K562 (cell line): Measurements from ENCODE around the gene FAAH. TPM values are rescaled to one million over a fixed set of nuclear protein-coding genes. Genes with fewer than 3 reads are reported as not detected.

ENCODE experiments used
- ARID1B ChIP-seq: fragments of 450-650 bp; IDR thresholded peaks from 2 replicates; pipeline ENCODE4 v1.6.1; 2016; ENCODE audit warnings: antibody characterized with exemption, mild to moderate bottlenecking, inconsistent platforms
- ARID2 ChIP-seq: fragments of 450-650 bp; IDR thresholded peaks from 2 replicates; pipeline ENCODE4 v1.6.1; 2017; ENCODE audit warnings: antibody characterized with exemption, mild to moderate bottlenecking
- ARNT ChIP-seq, 2 experiments: fragments of 450-650 bp; IDR thresholded peaks; 2 replicates each; pipeline ENCODE4 v1.6.1; 2016; ENCODE audit warnings: mild to moderate bottlenecking in 1 of 2
- BCOR ChIP-seq: fragments of 450-650 bp; IDR thresholded peaks from 2 replicates; pipeline ENCODE4 v1.6.1; 2016
- CBX3 ChIP-seq, 2 experiments: IDR thresholded peaks; 1 replicate in 1 of 2; 2 replicates in 1 of 2; pipeline ENCODE4 v1.6.1; 2012; ENCODE audit warnings: inconsistent platforms in 2 of 2, low read length in 2 of 2, borderline replicate concordance in 1 of 2, control low read depth in 1 of 2
- ETV6 ChIP-seq, 3 experiments: fragments of 150-350 bp in 1 of 3; sonication (generic) in 1 of 3; formaldehyde crosslinking in 1 of 3; IDR thresholded peaks; 2 replicates each; pipeline versions ENCODE4 v1.6.1 to v1.8.0; 2014 to 2022; ENCODE audit warnings: borderline replicate concordance in 2 of 3, low read depth in 2 of 3, antibody characterized with exemption in 1 of 3, low read length in 1 of 3, mild to moderate bottlenecking in 1 of 3, missing genetic modification reagents in 1 of 3
- FOXM1 ChIP-seq, 2 experiments: fragments of 450-650 bp in 1 of 2; sonication (generic) in 1 of 2; formaldehyde crosslinking in 1 of 2; IDR thresholded peaks; 2 replicates each; pipeline versions ENCODE4 v1.6.1 to v1.9.0; 2017 to 2022; ENCODE audit warnings: low read depth in 2 of 2, mild to moderate bottlenecking in 2 of 2, missing genetic modification reagents in 1 of 2, moderate library complexity in 1 of 2
- GABPB1 ChIP-seq: sonication (generic); formaldehyde crosslinking; IDR thresholded peaks from 2 replicates; pipeline ENCODE4 v1.8.0; 2022; ENCODE audit warnings: mild to moderate bottlenecking, missing genetic modification reagents
- KLF6 ChIP-seq: fragments of 250-450 bp; sonication (Bioruptor Pico); IDR thresholded peaks from 2 replicates; pipeline ENCODE4 v1.4.0; 2020; ENCODE audit warnings: mild to moderate bottlenecking, moderate library complexity, borderline replicate concordance
- RCOR1 ChIP-seq, 2 experiments: IDR thresholded peaks; 2 replicates each; pipeline ENCODE4 v1.6.1; 2012; ENCODE audit warnings: low read depth in 2 of 2, low read length in 2 of 2, borderline replicate concordance in 1 of 2, improper control_type of control experiment in 1 of 2
- TGIF2 ChIP-seq: sonication (generic); formaldehyde crosslinking; IDR thresholded peaks from 2 replicates; pipeline ENCODE4 v1.8.1; 2022; ENCODE audit warnings: mild to moderate bottlenecking, missing genetic modification reagents, moderate library complexity
- ZBTB7A ChIP-seq: IDR thresholded peaks from 2 replicates; pipeline ENCODE4 v1.6.1; 2011; ENCODE audit warnings: low read depth, mild to moderate bottlenecking, low read length, moderate library complexity, borderline replicate concordance; ENCODE audit not compliant: control insufficient read depth
- ZNF79 ChIP-seq: fragments of 250-450 bp; sonication (Bioruptor Pico); IDR thresholded peaks from 2 replicates; pipeline ENCODE4 v1.4.0; 2020; ENCODE audit warnings: low read depth, mild to moderate bottlenecking, moderate library complexity
- ZZZ3 ChIP-seq: fragments of 450-650 bp; IDR thresholded peaks from 2 replicates; pipeline ENCODE4 v1.6.1; 2016; ENCODE audit warnings: antibody characterized with exemption, mild to moderate bottlenecking, moderate library complexity
- polyA plus RNA-seq, 8 experiments: library from polyadenylated mRNA; depleted of rRNA in 4 of 8; stranded (reverse) in 5 of 8; unstranded in 3 of 8; fragments of >200 nt; fragmentation: Nextera tagmentation in 2 of 8; fragmentation: Illumina TruSeq in 1 of 8; extraction: Ambion mirVana in 2 of 8; extraction: Trizol in 1 of 8; gene quantifications; 2 replicates each; pipeline versions ENCODE4 v1.2.1 to v1.2.3, GENCODE V29; 2011 to 2014; ENCODE audit warnings: inconsistent platforms in 1 of 8, missing spikeins in 1 of 8
- total RNA-seq, 7 experiments: library from RNA; depleted of rRNA in 6 of 7; stranded (reverse); fragments of >200 nt in 6 of 7; fragmentation: Illumina TruSeq in 2 of 7; extraction: Trizol in 2 of 7; gene quantifications; 2 replicates each; pipeline versions ENCODE4 v1.2.1 to v1.2.3, GENCODE V29; 2011 to 2021; ENCODE audit warnings: low replicate concordance in 1 of 7
- TF ChIP-seq, protein P1 (sequence below): sonication (generic); formaldehyde crosslinking; IDR thresholded peaks from 2 replicates; pipeline ENCODE4 v1.8.1; 2022; ENCODE audit warnings: missing genetic modification reagents
- TF ChIP-seq, protein P2 (sequence below): sonication (generic); formaldehyde crosslinking; IDR thresholded peaks from 2 replicates; pipeline ENCODE4 v1.8.1; 2023; ENCODE audit warnings: mild to moderate bottlenecking, missing genetic modification reagents
- TF ChIP-seq, protein P3 (sequence below): fragments of 450-650 bp; formaldehyde crosslinking; IDR thresholded peaks from 2 replicates; pipeline ENCODE4 v1.4.0; 2022; ENCODE audit warnings: missing genetic modification characterization
- TF ChIP-seq, protein P4 (sequence below): fragments of 450-650 bp; formaldehyde crosslinking; IDR thresholded peaks from 2 replicates; pipeline ENCODE4 v1.4.0; 2022; ENCODE audit warnings: missing genetic modification characterization
- TF ChIP-seq, protein P5 (sequence below), 2 experiments: IDR thresholded peaks; 2 replicates each; pipeline ENCODE4 v1.6.1; 2011; ENCODE audit warnings: borderline replicate concordance in 1 of 2, control low read depth in 1 of 2, low read depth in 1 of 2, low read length in 1 of 2, mild to moderate bottlenecking in 1 of 2, mixed read lengths in 1 of 2, moderate library complexity in 1 of 2; ENCODE audit not compliant: insufficient read depth in 1 of 2, insufficient read length in 1 of 2, poor library complexity in 1 of 2, severe bottlenecking in 1 of 2; ENCODE audit errors: extremely low read depth in 1 of 2

Gene FAAH
- total and polyA plus RNA-seq, 9 of the 15 experiments (the other 6 are each of a cell fraction or from before 2014, with no cell fraction given): 0.06 to 1.1 (median 0.32) TPM

DNA sequence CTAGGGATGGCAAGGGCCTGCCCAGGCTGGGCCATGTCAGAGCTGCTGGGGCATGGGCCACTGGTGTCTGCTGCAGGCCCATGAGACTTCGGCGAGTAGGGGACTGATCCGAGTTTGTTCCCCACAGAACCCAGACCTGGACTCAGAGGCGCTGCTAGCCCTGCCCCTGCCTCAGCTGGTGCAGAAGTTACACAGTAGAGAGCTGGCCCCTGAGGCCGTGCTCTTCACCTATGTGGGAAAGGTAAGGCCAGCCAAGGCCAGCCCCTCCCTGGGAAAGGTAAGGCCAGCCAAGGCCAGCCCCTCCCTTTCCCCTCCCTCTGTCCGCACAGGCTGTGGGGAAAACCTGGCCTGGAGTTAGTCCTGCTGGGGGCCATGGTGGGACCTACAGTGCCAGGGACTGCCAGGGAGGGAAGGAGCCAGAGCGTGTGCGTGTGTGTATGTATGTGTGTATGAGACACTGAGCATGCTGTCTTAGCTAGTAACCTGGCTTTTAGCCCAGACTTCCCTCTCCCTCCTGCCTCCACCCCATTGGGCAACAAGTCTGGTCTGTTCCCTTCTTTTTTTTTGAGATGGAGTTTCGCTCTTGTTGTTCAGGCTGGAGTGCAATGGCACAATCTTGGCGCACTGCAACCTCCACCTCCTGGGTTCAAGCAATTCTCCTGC is 8.0 kb downstream of the FAAH start (continued):
- TF ChIP-seq ZBTB7A (peak; percentile 60; the same call in 1 of the 2 replicates), ZZZ3 (no peak), TGIF2 (CRISPR knock-in tag) (no peak), RCOR1 (IDR thresholded peaks at IDR 0.05; ENCODE audit: borderline replicate concordance in 1 of 2, low read depth in 2 of 2, low read length in 2 of 2) (no peak), KLF6 (CRISPR knock-in tag) (no peak), ARID2 (peak; percentile 11; the same call in 1 of the 2 replicates), ZNF79 (no peak), BCOR (peak; percentile 25; the same call in 1 of the 2 replicates), ARNT (IDR thresholded peaks at IDR 0.05) (peak in 1 of 2 experiments; percentile 62; a peak in 1 of 4 replicates), FOXM1 (IDR thresholded peaks at IDR 0.05; ENCODE audit: low read depth) (peak; percentile 67), FOXM1 (CRISPR knock-in tag; IDR thresholded peaks at IDR 0.05; ENCODE audit: low read depth) (no peak), CBX3 (IDR thresholded peaks at IDR 0.05; ENCODE audit: borderline replicate concordance in 1 of 2, low read length in 2 of 2) (peak in 1 of 2 experiments; percentile 25; a peak in 1 of 3 replicates), ARID1B (peak; percentile 45; the same call in 1 of the 2 replicates), ETV6 (IDR thresholded peaks at IDR 0.05; ENCODE audit: borderline replicate concordance in 1 of 2, low read depth in 2 of 2, low read length in 1 of 2) (no peak), ETV6 (CRISPR knock-in tag; IDR thresholded peaks at IDR 0.05; ENCODE audit: borderline replicate concordance) (no peak), GABPB1 (CRISPR knock-in tag) (peak; percentile 44; the same call in 1 of the 2 replicates)
- TF ChIP-seq, protein P1, sequence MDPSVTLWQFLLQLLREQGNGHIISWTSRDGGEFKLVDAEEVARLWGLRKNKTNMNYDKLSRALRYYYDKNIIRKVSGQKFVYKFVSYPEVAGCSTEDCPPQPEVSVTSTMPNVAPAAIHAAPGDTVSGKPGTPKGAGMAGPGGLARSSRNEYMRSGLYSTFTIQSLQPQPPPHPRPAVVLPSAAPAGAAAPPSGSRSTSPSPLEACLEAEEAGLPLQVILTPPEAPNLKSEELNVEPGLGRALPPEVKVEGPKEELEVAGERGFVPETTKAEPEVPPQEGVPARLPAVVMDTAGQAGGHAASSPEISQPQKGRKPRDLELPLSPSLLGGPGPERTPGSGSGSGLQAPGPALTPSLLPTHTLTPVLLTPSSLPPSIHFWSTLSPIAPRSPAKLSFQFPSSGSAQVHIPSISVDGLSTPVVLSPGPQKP (CRISPR knock-in tag): no peak
- TF ChIP-seq, protein P2, sequence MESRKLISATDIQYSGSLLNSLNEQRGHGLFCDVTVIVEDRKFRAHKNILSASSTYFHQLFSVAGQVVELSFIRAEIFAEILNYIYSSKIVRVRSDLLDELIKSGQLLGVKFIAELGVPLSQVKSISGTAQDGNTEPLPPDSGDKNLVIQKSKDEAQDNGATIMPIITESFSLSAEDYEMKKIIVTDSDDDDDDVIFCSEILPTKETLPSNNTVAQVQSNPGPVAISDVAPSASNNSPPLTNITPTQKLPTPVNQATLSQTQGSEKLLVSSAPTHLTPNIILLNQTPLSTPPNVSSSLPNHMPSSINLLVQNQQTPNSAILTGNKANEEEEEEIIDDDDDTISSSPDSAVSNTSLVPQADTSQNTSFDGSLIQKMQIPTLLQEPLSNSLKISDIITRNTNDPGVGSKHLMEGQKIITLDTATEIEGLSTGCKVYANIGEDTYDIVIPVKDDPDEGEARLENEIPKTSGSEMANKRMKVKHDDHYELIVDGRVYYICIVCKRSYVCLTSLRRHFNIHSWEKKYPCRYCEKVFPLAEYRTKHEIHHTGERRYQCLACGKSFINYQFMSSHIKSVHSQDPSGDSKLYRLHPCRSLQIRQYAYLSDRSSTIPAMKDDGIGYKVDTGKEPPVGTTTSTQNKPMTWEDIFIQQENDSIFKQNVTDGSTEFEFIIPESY (CRISPR knock-in tag): 0 out of 2 replicates have a peak, but pooled peaks have one; percentile 36
- TF ChIP-seq, protein P3, sequence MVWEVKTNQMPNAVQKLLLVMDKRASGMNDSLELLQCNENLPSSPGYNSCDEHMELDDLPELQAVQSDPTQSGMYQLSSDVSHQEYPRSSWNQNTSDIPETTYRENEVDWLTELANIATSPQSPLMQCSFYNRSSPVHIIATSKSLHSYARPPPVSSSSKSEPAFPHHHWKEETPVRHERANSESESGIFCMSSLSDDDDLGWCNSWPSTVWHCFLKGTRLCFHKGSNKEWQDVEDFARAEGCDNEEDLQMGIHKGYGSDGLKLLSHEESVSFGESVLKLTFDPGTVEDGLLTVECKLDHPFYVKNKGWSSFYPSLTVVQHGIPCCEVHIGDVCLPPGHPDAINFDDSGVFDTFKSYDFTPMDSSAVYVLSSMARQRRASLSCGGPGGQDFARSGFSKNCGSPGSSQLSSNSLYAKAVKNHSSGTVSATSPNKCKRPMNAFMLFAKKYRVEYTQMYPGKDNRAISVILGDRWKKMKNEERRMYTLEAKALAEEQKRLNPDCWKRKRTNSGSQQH: no peak
- TF ChIP-seq, protein P4, sequence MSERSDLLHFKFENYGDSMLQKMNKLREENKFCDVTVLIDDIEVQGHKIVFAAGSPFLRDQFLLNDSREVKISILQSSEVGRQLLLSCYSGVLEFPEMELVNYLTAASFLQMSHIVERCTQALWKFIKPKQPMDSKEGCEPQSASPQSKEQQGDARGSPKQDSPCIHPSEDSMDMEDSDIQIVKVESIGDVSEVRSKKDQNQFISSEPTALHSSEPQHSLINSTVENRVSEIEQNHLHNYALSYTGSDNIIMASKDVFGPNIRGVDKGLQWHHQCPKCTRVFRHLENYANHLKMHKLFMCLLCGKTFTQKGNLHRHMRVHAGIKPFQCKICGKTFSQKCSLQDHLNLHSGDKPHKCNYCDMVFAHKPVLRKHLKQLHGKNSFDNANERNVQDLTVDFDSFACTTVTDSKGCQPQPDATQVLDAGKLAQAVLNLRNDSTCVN (CRISPR knock-in tag): no peak
- TF ChIP-seq, protein P5, sequence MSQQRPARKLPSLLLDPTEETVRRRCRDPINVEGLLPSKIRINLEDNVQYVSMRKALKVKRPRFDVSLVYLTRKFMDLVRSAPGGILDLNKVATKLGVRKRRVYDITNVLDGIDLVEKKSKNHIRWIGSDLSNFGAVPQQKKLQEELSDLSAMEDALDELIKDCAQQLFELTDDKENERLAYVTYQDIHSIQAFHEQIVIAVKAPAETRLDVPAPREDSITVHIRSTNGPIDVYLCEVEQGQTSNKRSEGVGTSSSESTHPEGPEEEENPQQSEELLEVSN (IDR thresholded peaks at IDR 0.05; ENCODE audit: borderline replicate concordance in 1 of 2, extremely low read depth in 1 of 2, insufficient read depth in 1 of 2, insufficient read length in 1 of 2, low read depth in 1 of 2, low read length in 1 of 2, poor library complexity in 1 of 2, severe bottlenecking in 1 of 2): no peak
